ENCODE data around the gene ZNF660. TPM values are rescaled to one million over a fixed set of nuclear protein-coding genes. Genes with fewer than 3 reads are reported as not detected.
"Not testable (repeated sequence)": the region's sequence is repeated elsewhere in the genome, so short reads cannot be mapped to it uniquely, and the experiment has no call there.

The ZNF660 gene
- polyA plus RNA-seq, 1 donor (not counting 4 experiments of a cell fraction or from before 2014, with no cell fraction given): 0.05 TPM

DNA sequence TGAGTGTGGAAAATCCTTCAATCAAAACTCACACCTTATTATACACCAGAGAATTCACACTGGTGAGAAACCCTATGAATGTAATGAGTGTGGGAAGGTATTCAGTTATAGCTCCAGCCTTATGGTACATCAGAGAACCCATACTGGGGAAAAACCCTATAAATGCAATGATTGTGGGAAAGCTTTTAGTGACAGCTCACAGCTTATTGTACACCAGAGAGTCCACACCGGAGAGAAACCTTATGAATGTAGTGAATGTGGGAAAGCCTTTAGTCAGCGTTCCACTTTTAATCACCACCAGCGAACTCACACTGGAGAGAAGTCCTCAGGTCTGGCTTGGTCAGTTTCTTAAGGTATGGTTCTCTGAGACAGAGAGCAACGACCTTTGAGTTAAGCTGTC, 13.7 kb upstream of the ZNF660 start:
- no peaks in the 10 kb centered on the region for H3K27me3 ChIP-seq (ENCODE audit: control insufficient read depth, extremely low read depth, insufficient read depth, low read length)
- H3K79me2 ChIP-seq (ENCODE audit: control insufficient read depth, insufficient read depth, low read length): no peaks in the 10 kb centered on the region
- TF ChIP-seq, protein P1, sequence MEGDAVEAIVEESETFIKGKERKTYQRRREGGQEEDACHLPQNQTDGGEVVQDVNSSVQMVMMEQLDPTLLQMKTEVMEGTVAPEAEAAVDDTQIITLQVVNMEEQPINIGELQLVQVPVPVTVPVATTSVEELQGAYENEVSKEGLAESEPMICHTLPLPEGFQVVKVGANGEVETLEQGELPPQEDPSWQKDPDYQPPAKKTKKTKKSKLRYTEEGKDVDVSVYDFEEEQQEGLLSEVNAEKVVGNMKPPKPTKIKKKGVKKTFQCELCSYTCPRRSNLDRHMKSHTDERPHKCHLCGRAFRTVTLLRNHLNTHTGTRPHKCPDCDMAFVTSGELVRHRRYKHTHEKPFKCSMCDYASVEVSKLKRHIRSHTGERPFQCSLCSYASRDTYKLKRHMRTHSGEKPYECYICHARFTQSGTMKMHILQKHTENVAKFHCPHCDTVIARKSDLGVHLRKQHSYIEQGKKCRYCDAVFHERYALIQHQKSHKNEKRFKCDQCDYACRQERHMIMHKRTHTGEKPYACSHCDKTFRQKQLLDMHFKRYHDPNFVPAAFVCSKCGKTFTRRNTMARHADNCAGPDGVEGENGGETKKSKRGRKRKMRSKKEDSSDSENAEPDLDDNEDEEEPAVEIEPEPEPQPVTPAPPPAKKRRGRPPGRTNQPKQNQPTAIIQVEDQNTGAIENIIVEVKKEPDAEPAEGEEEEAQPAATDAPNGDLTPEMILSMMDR (optimal IDR thresholded peaks at IDR 0.05 in 1 of 3, IDR thresholded peaks at IDR 0.05 in 1 of 3, conservative IDR thresholded peaks at IDR 0.05 in 1 of 3; ENCODE audit: extremely low read depth in 1 of 3, insufficient read depth in 2 of 3, low read length in 3 of 3): no peak
- TF ChIP-seq EZH2 (IDR thresholded peaks at IDR 0.05; ENCODE audit: low read length): no peak
- no peak overlapping the region for H3K27ac ChIP-seq (ENCODE audit: control insufficient read depth, insufficient read depth, low read length)
- no peaks in the 10 kb centered on the region for H4K20me1 ChIP-seq (ENCODE audit: control insufficient read depth, extremely low read depth, insufficient read depth, low read length)
- no peak overlapping the region for H2AFZ ChIP-seq (ENCODE audit: control insufficient read depth, low read length)
- peaks cover 0 to 2% of the 10 kb centered on the region in 2 experiments for H3K36me3 ChIP-seq (ENCODE audit: control insufficient read depth in 2 of 2, extremely low read depth in 1 of 2, insufficient read depth in 2 of 2, low read length in 2 of 2)
- H3K9me3 ChIP-seq (ENCODE audit: control insufficient read depth, low read depth, low read length): peaks cover 3% of the 10 kb centered on the region
- DNase-seq (ENCODE audit: low read depth, low spot score): no peak
- dilution Hi-C loops (cut with MboI; ENCODE audit: extremely low pct_ligation_motif_present, low sequenced_read_pairs): no loop called here
- no peak for FAIRE-seq
- no peaks in the 10 kb centered on the region for H3K9me1 ChIP-seq (ENCODE audit: control insufficient read depth, extremely low read depth, insufficient read depth, low read length)
- no peak overlapping the region for H3K4me2 ChIP-seq (ENCODE audit: control insufficient read depth, extremely low read depth, insufficient read depth, low read depth, low read length)
- no peak overlapping the region for H3K9ac ChIP-seq (ENCODE audit: control insufficient read depth, extremely low read depth, insufficient read depth, low read length)
- no peak overlapping the region for H3K4me3 ChIP-seq (ENCODE audit: control insufficient read depth in 2 of 3, extremely low read depth in 1 of 3, insufficient read depth in 2 of 3, low read depth in 1 of 3, low read length in 3 of 3)
- no peaks in the 10 kb centered on the region for H3K4me1 ChIP-seq (ENCODE audit: control insufficient read depth, extremely low read depth, insufficient read depth, low read length)

DNA sequence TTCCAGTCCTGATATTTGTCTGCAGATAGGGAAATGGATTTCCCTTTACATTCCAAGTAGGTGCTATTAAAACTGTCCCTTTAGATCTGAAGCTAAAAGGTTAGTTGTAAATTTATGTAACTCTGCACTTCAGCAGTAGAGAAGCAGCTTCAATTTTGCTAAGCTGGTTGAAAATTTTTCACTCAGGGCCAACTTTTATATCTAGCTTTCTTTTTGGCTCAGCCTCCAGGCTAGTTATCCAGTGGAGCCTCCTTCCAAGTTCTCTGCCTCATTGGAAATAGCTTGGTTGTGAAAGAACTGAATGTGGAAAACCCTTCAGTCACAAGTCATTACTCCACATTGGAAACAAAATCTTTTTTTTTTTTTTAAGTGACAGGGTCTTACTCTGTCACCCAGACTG, 8.2 kb upstream of the ZNF660 start:
- Histone ChIP-seq H3K4me2 (ENCODE audit: control insufficient read depth, extremely low read depth, insufficient read depth, low read depth, low read length) (no peak overlapping the region), H3K4me1 (ENCODE audit: control insufficient read depth, extremely low read depth, insufficient read depth, low read length) (no peaks in the 10 kb centered on the region), H2AFZ (ENCODE audit: control insufficient read depth, low read length) (no peak overlapping the region), H3K9ac (ENCODE audit: control insufficient read depth, extremely low read depth, insufficient read depth, low read length) (no peak overlapping the region), H3K27ac (ENCODE audit: control insufficient read depth, insufficient read depth, low read length) (no peak overlapping the region), H3K9me1 (ENCODE audit: control insufficient read depth, extremely low read depth, insufficient read depth, low read length) (no peaks in the 10 kb centered on the region), H3K79me2 (ENCODE audit: control insufficient read depth, insufficient read depth, low read length) (no peaks in the 10 kb centered on the region), H4K20me1 (ENCODE audit: control insufficient read depth, extremely low read depth, insufficient read depth, low read length) (no peaks in the 10 kb centered on the region), H3K4me3 (ENCODE audit: control insufficient read depth in 2 of 3, extremely low read depth in 1 of 3, insufficient read depth in 2 of 3, low read depth in 1 of 3, low read length in 3 of 3) (no peak overlapping the region), H3K9me3 (ENCODE audit: control insufficient read depth, low read depth, low read length) (peaks cover 2% of the 10 kb centered on the region), H3K36me3 (ENCODE audit: control insufficient read depth in 2 of 2, extremely low read depth in 1 of 2, insufficient read depth in 2 of 2, low read length in 2 of 2) (no peaks in the 10 kb centered on the region), H3K27me3 (ENCODE audit: control insufficient read depth, extremely low read depth, insufficient read depth, low read length) (peaks cover 10% of the 10 kb centered on the region)
- FAIRE-seq: no peak
- TF ChIP-seq, protein P1 (optimal IDR thresholded peaks at IDR 0.05 in 1 of 3, IDR thresholded peaks at IDR 0.05 in 1 of 3, conservative IDR thresholded peaks at IDR 0.05 in 1 of 3; ENCODE audit: extremely low read depth in 1 of 3, insufficient read depth in 2 of 3, low read length in 3 of 3): no peak
- TF ChIP-seq EZH2 (IDR thresholded peaks at IDR 0.05; ENCODE audit: low read length): no peak
- dilution Hi-C loops (cut with MboI; ENCODE audit: extremely low pct_ligation_motif_present, low sequenced_read_pairs): no loop called here
- DNase-seq (ENCODE audit: low read depth, low spot score): no peak

DNA sequence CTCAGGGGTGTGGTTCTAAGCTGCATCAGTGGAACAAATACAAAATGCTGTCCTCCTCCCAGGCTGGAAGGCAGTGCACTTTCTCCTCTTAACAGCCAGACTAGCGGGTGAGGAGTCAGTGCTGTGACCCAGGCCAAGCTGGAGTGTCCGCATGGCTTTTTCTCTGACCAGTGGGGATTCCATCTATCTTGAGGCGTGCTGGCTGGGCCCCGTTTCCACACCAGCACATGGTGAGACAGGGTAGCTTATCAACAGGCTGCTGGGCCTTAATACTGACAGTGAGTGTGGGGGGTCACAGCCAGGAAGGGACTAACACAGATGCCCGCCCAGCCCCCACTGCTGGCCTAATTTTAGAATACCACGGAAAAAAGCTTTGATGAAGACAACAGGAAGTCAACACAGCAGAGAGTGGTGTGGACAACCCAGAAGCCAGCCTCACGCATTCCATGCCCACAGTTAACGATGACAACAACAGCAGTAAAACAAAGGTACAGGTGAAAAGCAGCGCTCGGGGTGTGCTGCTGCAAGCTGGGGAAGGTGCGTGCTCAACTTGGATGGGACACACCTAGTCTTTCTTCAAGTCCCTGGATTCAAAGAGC, 7.3 kb upstream of the ZNF660 start:
- H3K4me2 ChIP-seq (ENCODE audit: control insufficient read depth, extremely low read depth, insufficient read depth, low read depth, low read length); H3K4me1 ChIP-seq (ENCODE audit: control insufficient read depth, extremely low read depth, insufficient read depth, low read length); H2AFZ ChIP-seq (ENCODE audit: control insufficient read depth, low read length); dilution Hi-C loops (cut with MboI; ENCODE audit: extremely low pct_ligation_motif_present, low sequenced_read_pairs); H4K20me1 ChIP-seq (ENCODE audit: control insufficient read depth, extremely low read depth, insufficient read depth, low read length); H3K9me1 ChIP-seq (ENCODE audit: control insufficient read depth, extremely low read depth, insufficient read depth, low read length); H3K79me2 ChIP-seq (ENCODE audit: control insufficient read depth, insufficient read depth, low read length); H3K36me3 ChIP-seq (ENCODE audit: control insufficient read depth in 2 of 2, extremely low read depth in 1 of 2, insufficient read depth in 2 of 2, low read length in 2 of 2); DNase-seq (ENCODE audit: low read depth, low spot score); H3K27ac ChIP-seq (ENCODE audit: control insufficient read depth, insufficient read depth, low read length); H3K27me3 ChIP-seq (ENCODE audit: control insufficient read depth, extremely low read depth, insufficient read depth, low read length); H3K9ac ChIP-seq (ENCODE audit: control insufficient read depth, extremely low read depth, insufficient read depth, low read length); H3K4me3 ChIP-seq (ENCODE audit: control insufficient read depth in 2 of 3, extremely low read depth in 1 of 3, insufficient read depth in 2 of 3, low read depth in 1 of 3, low read length in 3 of 3); H3K9me3 ChIP-seq (ENCODE audit: control insufficient read depth, low read depth, low read length); FAIRE-seq: not testable (repeated sequence)

DNA sequence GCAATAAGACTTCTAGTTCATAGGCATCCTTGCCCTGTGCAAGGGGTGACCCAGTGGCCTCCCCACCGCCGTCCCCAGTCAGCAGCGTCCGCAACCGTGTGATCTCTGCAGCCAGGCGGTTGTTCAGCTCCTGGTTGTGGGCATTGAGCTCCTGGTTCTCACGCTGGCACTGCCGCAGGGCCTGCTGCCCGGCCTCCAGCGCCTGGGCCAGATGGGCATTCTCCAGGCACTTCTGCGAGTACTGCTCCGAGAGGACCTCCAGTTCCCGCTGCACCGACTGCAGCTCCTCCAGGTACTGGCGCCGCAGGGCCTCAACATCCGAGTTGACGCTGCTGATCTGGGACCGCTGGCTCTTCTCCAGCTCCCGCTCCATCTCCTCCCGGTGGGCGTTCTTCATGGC, 6.4 kb upstream of the ZNF660 start:
- H3K79me2 ChIP-seq (ENCODE audit: control insufficient read depth, insufficient read depth, low read length); H3K4me3 ChIP-seq (ENCODE audit: control insufficient read depth in 2 of 3, extremely low read depth in 1 of 3, insufficient read depth in 2 of 3, low read depth in 1 of 3, low read length in 3 of 3); H3K27ac ChIP-seq (ENCODE audit: control insufficient read depth, insufficient read depth, low read length); H3K9me1 ChIP-seq (ENCODE audit: control insufficient read depth, extremely low read depth, insufficient read depth, low read length); H3K9me3 ChIP-seq (ENCODE audit: control insufficient read depth, low read depth, low read length); H3K4me2 ChIP-seq (ENCODE audit: control insufficient read depth, extremely low read depth, insufficient read depth, low read depth, low read length); H3K36me3 ChIP-seq (ENCODE audit: control insufficient read depth in 2 of 2, extremely low read depth in 1 of 2, insufficient read depth in 2 of 2, low read length in 2 of 2); H3K9ac ChIP-seq (ENCODE audit: control insufficient read depth, extremely low read depth, insufficient read depth, low read length); H2AFZ ChIP-seq (ENCODE audit: control insufficient read depth, low read length); DNase-seq (ENCODE audit: low read depth, low spot score); H3K4me1 ChIP-seq (ENCODE audit: control insufficient read depth, extremely low read depth, insufficient read depth, low read length); H3K27me3 ChIP-seq (ENCODE audit: control insufficient read depth, extremely low read depth, insufficient read depth, low read length); FAIRE-seq; dilution Hi-C loops (cut with MboI; ENCODE audit: extremely low pct_ligation_motif_present, low sequenced_read_pairs); H4K20me1 ChIP-seq (ENCODE audit: control insufficient read depth, extremely low read depth, insufficient read depth, low read length): not testable (repeated sequence)
